ENCODE measurements around the gene RNF6. TPM values are rescaled to one million over a fixed set of nuclear protein-coding genes. Genes with fewer than 3 reads are reported as not detected.

RNF6 gene
- total RNA-seq, 1 experiment from 2014 or later: 19.5 TPM

- no peak for TF ChIP-seq CTCF (conservative IDR thresholded peaks at IDR 0.05)
- no peak overlapping the region for H4K8ac ChIP-seq (replicated peaks; ENCODE audit: insufficient read length, low read depth, low read length)
- peak overlapping the region; percentile 98 to 99 (median 98) for H3K27ac Mint-ChIP-seq
- WGBS (ENCODE audit: extremely low coverage, insufficient read length, low lambda C conversion rate): no CpG with 5 or more reads among the region's 16 CpGs
- no peaks in the 10 kb centered on the region for H3K79me1 ChIP-seq (ENCODE audit: insufficient read depth, low read depth, low read length, poor library complexity, severe bottlenecking)
- H3K27me3 Mint-ChIP-seq (ENCODE audit: low read depth): peaks cover 8% of the 10 kb centered on the region
- H3K23me2 ChIP-seq (ENCODE audit: insufficient read length, low read depth, low read length, poor library complexity, severe bottlenecking): peaks cover 8% of the 10 kb centered on the region
- H4K91ac ChIP-seq (ENCODE audit: insufficient read length, low read depth, low read length): no peak overlapping the region
- no peak overlapping the region for H2BK15ac ChIP-seq (ENCODE audit: low read depth, low read length)
- peaks cover 9 to 12% of the 10 kb centered on the region in 2 experiments for H3K4me1 Mint-ChIP-seq
- peaks cover 11 to 30% (median 30%) of the 10 kb centered on the region in 3 experiments; a peak in 6 of 7 replicates for H3K36me3 Mint-ChIP-seq (ENCODE audit: insufficient read depth in 1 of 3, low read depth in 3 of 3)
- no peak overlapping the region for H3K4ac ChIP-seq (ENCODE audit: low read depth, low read length)
- H3K23ac ChIP-seq (ENCODE audit: insufficient read length, low read depth, low read length): no peak overlapping the region
- H3K56ac ChIP-seq (ENCODE audit: insufficient read length, low read depth, low read length): no peak overlapping the region
- H3K27me3 ChIP-seq (ENCODE audit: insufficient read depth, low read length): no peaks in the 10 kb centered on the region
- H3K9ac ChIP-seq (ENCODE audit: extremely low read depth, insufficient read length, low read length): peak overlapping the region; percentile 46
- no peak overlapping the region for H3T11ph ChIP-seq (ENCODE audit: low read length)
- H2AK5ac ChIP-seq (ENCODE audit: insufficient read length, low read length): no peak overlapping the region
- no peak for DNase-seq
- peak overlapping the region; percentile 33 for H3K18ac ChIP-seq (ENCODE audit: insufficient read length, low read depth, low read length)
- H3K4me3 Mint-ChIP-seq: peak overlapping the region; percentile 94 to 97
- no peak overlapping the region for H3K27ac ChIP-seq (ENCODE audit: insufficient read length, low read depth, low read length)
- H3K79me2 ChIP-seq (ENCODE audit: insufficient read depth, low read length): no peaks in the 10 kb centered on the region
- no peak overlapping the region for H2BK5ac ChIP-seq (ENCODE audit: insufficient read length, low read length)
- H2AFZ ChIP-seq (ENCODE audit: low read length): no peak overlapping the region
- no peak overlapping the region for H4K5ac ChIP-seq (ENCODE audit: insufficient read length, low read depth, low read length)
- peak overlapping the region; percentile 76 for H3K4me2 ChIP-seq (ENCODE audit: insufficient read depth, insufficient read length, low read length)
- no peaks in the 10 kb centered on the region for H4K20me1 ChIP-seq (ENCODE audit: control insufficient read depth, insufficient read depth, insufficient read length)
- no peak overlapping the region for H2BK20ac ChIP-seq (ENCODE audit: low read depth, low read length, poor library complexity, severe bottlenecking)
- H3K4me1 ChIP-seq (ENCODE audit: insufficient read depth, low read length): no peaks in the 10 kb centered on the region
- H3K9me3 Mint-ChIP-seq: no peaks in the 10 kb centered on the region; a peak in 1 of 5 replicates
- no peak overlapping the region for H2BK120ac ChIP-seq (ENCODE audit: low read depth, low read length, poor library complexity, severe bottlenecking)
- H2BK12ac ChIP-seq (ENCODE audit: insufficient read length, low read depth, low read length): no peak overlapping the region
- no peak overlapping the region for H3K14ac ChIP-seq (ENCODE audit: insufficient read depth, low read length)
- H3K9me3 ChIP-seq (ENCODE audit: control insufficient read depth, low read depth, low read length): no peaks in the 10 kb centered on the region
Measured at GRCh38 chr13:26221399-26221720, 754 bp downstream of the RNF6 start.

Data from H9 (cell line).